Measurements from ENCODE around the gene ST6GALNAC2.

ST6GALNAC2 gene

DNA sequence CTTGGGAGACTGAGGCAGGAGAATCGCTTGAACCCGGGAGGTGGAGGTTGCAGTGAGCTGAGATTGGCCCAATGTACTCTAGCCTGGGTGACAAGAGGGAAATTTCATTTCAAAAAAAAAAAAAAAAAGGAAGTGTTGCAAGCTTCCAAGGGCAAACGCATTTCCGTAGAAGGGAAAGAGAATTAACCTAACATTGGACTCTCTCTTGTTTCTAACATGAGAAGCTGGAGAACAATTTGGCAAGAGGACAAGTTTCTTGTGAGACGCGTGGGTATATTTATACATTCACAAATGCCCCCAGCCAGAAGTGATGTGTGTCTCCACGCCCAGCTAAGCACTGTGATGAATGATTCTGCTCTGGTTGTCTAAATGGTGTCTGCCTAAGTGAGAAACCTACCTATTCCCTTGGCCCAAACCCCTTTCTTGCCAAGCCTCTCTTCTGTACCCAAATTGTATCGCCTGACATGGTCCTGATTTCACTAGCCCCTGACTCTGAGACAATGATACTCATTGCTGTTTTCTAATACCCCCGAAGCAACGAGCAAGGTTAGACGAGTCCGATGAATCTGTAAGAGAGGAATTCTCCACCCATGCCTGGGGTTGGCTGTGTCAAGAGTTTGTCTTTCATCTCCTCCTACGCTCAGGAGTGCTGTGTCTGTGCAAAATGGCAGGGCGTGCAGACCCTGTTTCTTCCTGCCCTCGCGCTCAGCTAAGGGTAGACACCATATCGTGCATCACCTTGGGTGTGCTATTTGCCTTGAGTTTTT, 14.2 kb upstream of the ST6GALNAC2 start:
- CTCF ChIA-PET: no interaction called here
- POLR2A ChIA-PET: interaction anchor here (1.6 to 3.0 kb wide), 2 partner anchors 15 to 42 kb away, joined by 3 to 15 read pairs; partner anchors contain the start of gene ST6GALNAC2
- TF ChIP-seq FOXM1 (IDR thresholded peaks at IDR 0.05; ENCODE audit: borderline replicate concordance) (no peak), BHLHE40 (IDR thresholded peaks at IDR 0.05; ENCODE audit: borderline replicate concordance) (no peak), NFRKB (IDR thresholded peaks at IDR 0.05) (no peak), SUZ12 (IDR thresholded peaks at IDR 0.05) (no peak)
- DNase-seq (ENCODE audit: extremely low spot score): no peak

DNA sequence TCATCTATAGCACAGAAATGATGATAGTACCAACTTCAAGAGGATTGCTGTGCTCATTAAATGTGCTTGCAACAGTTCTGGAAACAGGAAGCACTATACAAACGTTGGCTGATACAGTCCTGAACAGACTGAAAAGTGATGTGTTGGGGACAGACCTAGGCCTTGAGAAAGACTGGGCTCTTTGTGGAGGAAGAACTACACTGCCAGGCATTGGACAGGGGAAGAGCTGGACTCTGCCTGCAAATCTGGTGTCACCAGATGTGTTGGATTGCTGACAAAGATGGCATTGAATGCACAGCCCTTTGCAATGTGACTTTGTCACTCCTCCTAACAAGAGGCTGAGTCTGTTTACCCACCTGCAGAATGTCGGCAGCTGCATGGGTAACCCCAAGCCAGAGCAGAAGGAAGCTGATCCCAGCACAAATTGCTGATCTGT, 12.4 kb upstream of the ST6GALNAC2 start:
- no peak for TF ChIP-seq HDGF (IDR thresholded peaks at IDR 0.05; ENCODE audit: borderline replicate concordance)
- no peak for TF ChIP-seq ZNF384 (IDR thresholded peaks at IDR 0.05)
- no peak for TF ChIP-seq SUZ12 (IDR thresholded peaks at IDR 0.05)
- no peak for TF ChIP-seq FOXA1 (IDR thresholded peaks at IDR 0.05)
- TF ChIP-seq ARNT (IDR thresholded peaks at IDR 0.05): no peak
- no peak for TF ChIP-seq FOXM1 (IDR thresholded peaks at IDR 0.05; ENCODE audit: borderline replicate concordance)
- TF ChIP-seq L3MBTL2 (conservative IDR thresholded peaks at IDR 0.05): no peak
- TF ChIP-seq CTBP1 (IDR thresholded peaks at IDR 0.05; ENCODE audit: borderline replicate concordance): no peak
- TF ChIP-seq FOXK2 (IDR thresholded peaks at IDR 0.05): no peak
- no peak for TF ChIP-seq ELF4 (IDR thresholded peaks at IDR 0.05)
- no peak for TF ChIP-seq SP1 (IDR thresholded peaks at IDR 0.05)
- ChIA-PET POLR2A (interaction anchor here (3.0 kb wide), 1 partner anchor 40 kb away, joined by 15 read pairs; no protein-coding TSS in a partner anchor), CTCF (interaction anchor here (1.0 to 1.3 kb wide), 3 partner anchors 11 to 100 kb away, joined by 3 to 5 read pairs (median 4); no protein-coding TSS in a partner anchor)
- DNase-seq (ENCODE audit: extremely low spot score): no peak

DNA sequence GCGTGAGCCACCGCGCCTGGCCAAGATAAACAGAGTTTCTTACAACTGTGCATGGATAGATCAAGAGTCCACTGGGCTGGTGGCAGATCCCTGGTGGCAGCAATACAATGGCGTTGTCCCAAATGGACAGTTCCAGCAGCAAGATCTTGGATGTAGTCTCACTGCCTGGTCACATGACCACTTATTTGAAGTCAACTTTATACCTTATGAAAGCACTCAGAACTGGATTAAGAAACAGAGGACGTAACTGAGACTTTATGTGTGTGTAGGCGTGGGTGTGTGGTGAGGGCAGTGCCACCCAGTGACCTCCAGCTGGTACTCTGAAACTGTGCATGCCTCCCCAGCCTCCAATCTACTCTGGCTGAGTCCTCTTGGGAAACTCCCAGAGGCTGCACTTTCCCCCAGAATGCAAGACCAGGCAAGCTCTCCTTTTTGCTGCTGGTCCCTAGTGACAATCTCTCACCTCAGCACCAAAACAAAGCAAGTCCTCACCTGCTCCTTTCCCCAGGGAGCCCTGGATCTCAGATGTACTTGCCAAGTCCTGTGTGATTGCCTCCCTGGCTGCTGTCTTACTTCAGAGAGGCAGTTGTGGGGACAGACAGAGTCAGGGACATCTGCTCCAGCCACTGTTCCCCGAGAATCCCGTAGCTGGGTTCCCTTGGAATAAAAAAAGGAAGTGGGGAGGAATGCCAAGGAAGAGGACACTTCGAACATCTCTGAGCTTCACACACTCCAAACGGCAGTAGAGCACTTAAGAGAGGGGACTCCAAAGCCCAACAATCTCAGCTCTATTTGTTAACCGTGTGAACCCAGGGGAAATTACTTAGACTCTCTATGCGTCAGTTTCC, 11.7 kb upstream of the ST6GALNAC2 start:
- TF ChIP-seq BHLHE40 (IDR thresholded peaks at IDR 0.05; ENCODE audit: borderline replicate concordance): no peak
- TF ChIP-seq ZNF384 (IDR thresholded peaks at IDR 0.05): no peak
- no peak for DNase-seq (ENCODE audit: extremely low spot score)
- CTCF ChIA-PET: interaction anchor here (1.0 to 1.3 kb wide), 2 partner anchors 11 to 100 kb away, joined by 3 to 5 read pairs; no protein-coding TSS in a partner anchor
- POLR2A ChIA-PET: interaction anchor here (3.0 kb wide), 1 partner anchor 40 kb away, joined by 15 read pairs; no protein-coding TSS in a partner anchor

DNA sequence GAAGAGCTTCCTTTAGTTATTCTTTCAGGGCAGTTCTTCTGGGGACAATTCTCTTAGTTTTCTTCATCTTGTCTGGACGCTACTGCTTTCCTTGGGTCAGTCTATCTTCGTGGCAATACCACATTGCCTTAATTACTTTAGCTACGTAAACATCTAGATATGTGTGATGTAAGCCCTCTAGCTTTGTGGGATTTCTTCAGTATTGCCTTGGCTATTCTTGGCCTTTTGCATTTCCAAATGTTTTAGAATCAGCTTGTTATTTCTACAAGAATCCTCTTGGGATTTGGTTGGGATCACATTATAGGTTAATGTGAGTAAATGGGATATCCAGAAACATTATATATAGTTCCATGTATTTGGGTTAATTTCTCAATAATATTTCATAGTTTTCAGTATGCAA, 9.0 kb upstream of the ST6GALNAC2 start:
- DNase-seq (ENCODE audit: extremely low spot score): no peak
- POLR2A ChIA-PET: interaction anchor here (0.6 to 3.2 kb wide), 6 partner anchors 10 to 77 kb away, joined by 3 to 16 read pairs (median 4); no protein-coding TSS in a partner anchor
- CTCF ChIA-PET: interaction anchor here (0.6 to 1.3 kb wide), 3 partner anchors 9 to 72 kb away, joined by 3 read pairs; partner anchors contain the start of gene ST6GALNAC2

DNA sequence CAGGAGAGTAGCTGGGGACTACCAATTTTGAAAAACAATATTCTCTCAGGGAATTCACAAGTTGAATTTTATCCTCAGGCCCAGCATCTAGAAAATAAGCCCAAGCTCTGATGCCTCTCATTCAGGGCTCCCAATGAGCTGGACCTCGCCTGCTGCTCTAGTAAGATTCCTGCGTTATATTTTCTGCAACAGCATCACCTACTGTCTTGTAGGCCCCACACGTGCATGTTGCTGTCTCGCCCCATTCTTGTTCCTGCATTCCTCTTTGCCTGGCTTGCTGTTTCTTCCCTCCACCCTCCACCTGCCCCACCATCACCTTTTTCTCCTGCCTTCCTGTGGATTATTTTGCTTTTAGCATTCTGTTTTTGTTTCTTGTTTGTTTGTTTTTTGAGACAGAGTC, 8.3 kb upstream of the ST6GALNAC2 start:
- CTCF ChIA-PET: interaction anchor here (1.0 to 1.3 kb wide), 3 partner anchors 8 to 71 kb away, joined by 3 read pairs; partner anchors contain the start of gene ST6GALNAC2
- POLR2A ChIA-PET: interaction anchor here (0.6 to 3.2 kb wide), 8 partner anchors 18 to 78 kb away, joined by 3 to 16 read pairs (median 4); no protein-coding TSS in a partner anchor
- TF ChIP-seq SUZ12 (IDR thresholded peaks at IDR 0.05) (no peak), FOXM1 (IDR thresholded peaks at IDR 0.05; ENCODE audit: borderline replicate concordance) (no peak), FOXA1 (IDR thresholded peaks at IDR 0.05) (no peak), TARDBP (IDR thresholded peaks at IDR 0.05) (no peak), LEF1 (IDR thresholded peaks at IDR 0.05; ENCODE audit: borderline replicate concordance) (no peak), L3MBTL2 (conservative IDR thresholded peaks at IDR 0.05) (no peak), FOXK2 (IDR thresholded peaks at IDR 0.05) (no peak), CTBP1 (IDR thresholded peaks at IDR 0.05; ENCODE audit: borderline replicate concordance) (no peak), HDGF (IDR thresholded peaks at IDR 0.05; ENCODE audit: borderline replicate concordance) (no peak), SP1 (IDR thresholded peaks at IDR 0.05) (no peak), BHLHE40 (IDR thresholded peaks at IDR 0.05; ENCODE audit: borderline replicate concordance) (no peak), ARNT (IDR thresholded peaks at IDR 0.05) (no peak), ELF4 (IDR thresholded peaks at IDR 0.05) (no peak)
- peak; percentile 8 for DNase-seq (ENCODE audit: extremely low spot score)

More for the DNA sequence above, 9.0 kb upstream of the ST6GALNAC2 start:
- TF ChIP-seq ELF4 (IDR thresholded peaks at IDR 0.05) (no peak), ZNF384 (IDR thresholded peaks at IDR 0.05) (no peak), SP1 (IDR thresholded peaks at IDR 0.05) (no peak), SUZ12 (IDR thresholded peaks at IDR 0.05) (no peak)

DNA sequence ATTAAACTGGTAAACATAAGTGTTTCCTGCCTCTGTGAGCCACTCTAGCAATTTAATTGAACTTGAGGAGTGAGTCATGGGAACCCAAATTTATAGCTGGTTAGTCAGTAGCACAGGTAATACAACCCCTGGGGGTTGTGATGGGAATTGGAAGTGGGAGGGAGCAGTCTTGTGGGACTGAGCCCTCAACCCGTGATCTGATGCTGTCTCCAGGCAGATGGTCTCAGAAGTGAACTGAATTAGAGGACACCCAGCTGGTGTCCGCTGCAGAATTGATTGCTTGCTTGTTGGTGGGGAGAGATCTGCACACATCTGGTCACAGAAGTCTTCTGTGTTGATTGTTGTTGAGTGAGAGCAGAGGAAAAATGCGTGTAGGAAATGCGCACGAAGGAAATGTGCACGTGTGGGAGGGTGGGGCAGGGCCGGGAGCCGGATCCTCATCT, 7.7 kb upstream of the ST6GALNAC2 start:
- POLR2A ChIA-PET: interaction anchor here (0.9 to 3.2 kb wide), 7 partner anchors 19 to 78 kb away, joined by 3 to 16 read pairs (median 4); no protein-coding TSS in a partner anchor
- TF ChIP-seq HDGF (IDR thresholded peaks at IDR 0.05; ENCODE audit: borderline replicate concordance) (no peak), ARNT (IDR thresholded peaks at IDR 0.05) (no peak), CTBP1 (IDR thresholded peaks at IDR 0.05; ENCODE audit: borderline replicate concordance) (no peak), FOXK2 (IDR thresholded peaks at IDR 0.05) (no peak), BHLHE40 (IDR thresholded peaks at IDR 0.05; ENCODE audit: borderline replicate concordance) (no peak), ELF4 (IDR thresholded peaks at IDR 0.05) (no peak)
- DNase-seq (ENCODE audit: extremely low spot score): peak; percentile 8
- CTCF ChIA-PET: interaction anchor here (1.0 to 1.3 kb wide), 2 partner anchors 8 to 10 kb away, joined by 3 read pairs; partner anchors contain the start of gene ST6GALNAC2

DNA sequence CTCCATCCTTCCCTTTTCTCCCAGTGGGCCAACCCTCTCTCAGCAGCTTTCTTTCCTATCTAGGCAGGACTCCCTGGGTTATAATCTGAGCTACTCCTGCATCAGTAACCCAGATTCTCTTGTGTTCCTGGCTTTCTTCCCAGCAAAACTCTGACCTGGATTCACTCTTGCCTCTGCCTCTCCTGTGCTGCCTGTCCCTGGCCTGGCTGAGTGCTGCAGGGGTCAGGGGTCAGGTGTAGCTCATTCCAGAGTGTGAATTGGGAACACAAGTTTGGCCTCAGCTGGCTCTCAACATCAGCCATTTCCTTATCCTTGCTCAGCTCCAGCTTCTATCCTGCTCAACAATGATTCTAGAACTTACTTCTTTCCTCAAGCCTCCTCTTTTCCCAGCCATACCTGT, 2.5 kb upstream of the ST6GALNAC2 start:
- ChIA-PET CTCF (interaction anchor here (0.7 to 1.0 kb wide), 3 partner anchors 65 to 324 kb away, joined by 3 read pairs; no protein-coding TSS in a partner anchor), POLR2A (no interaction called here)
- TF ChIP-seq BHLHE40 (IDR thresholded peaks at IDR 0.05; ENCODE audit: borderline replicate concordance) (no peak), FOXK2 (IDR thresholded peaks at IDR 0.05) (no peak), NFRKB (IDR thresholded peaks at IDR 0.05) (no peak), L3MBTL2 (conservative IDR thresholded peaks at IDR 0.05) (no peak)
- TF ChIP-seq, protein P1, sequence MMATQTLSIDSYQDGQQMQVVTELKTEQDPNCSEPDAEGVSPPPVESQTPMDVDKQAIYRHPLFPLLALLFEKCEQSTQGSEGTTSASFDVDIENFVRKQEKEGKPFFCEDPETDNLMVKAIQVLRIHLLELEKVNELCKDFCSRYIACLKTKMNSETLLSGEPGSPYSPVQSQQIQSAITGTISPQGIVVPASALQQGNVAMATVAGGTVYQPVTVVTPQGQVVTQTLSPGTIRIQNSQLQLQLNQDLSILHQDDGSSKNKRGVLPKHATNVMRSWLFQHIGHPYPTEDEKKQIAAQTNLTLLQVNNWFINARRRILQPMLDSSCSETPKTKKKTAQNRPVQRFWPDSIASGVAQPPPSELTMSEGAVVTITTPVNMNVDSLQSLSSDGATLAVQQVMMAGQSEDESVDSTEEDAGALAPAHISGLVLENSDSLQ (IDR thresholded peaks at IDR 0.05): no peak
- DNase-seq (ENCODE audit: extremely low spot score): no peak
